Neural progenitor cell (in vitro differentiated cells): Measurements from ENCODE around the gene TPM1. TPM values are rescaled to one million over a fixed set of nuclear protein-coding genes. Genes with fewer than 3 reads are reported as not detected.

ENCODE experiments used
- DNase-seq: peaks from one replicate; pipeline ENCODE4 v3.0.0-alpha.2; 2016; ENCODE audit warnings: low spot score
- H2AFZ ChIP-seq: fragments of 200-600 bp; sonication (generic); replicated peaks from 2 replicates; pipeline ENCODE4 v1.6.1; 2016; ENCODE audit warnings: antibody characterized with exemption
- H3F3A ChIP-seq: fragments of 200-600 bp; sonication (generic); 2 replicates; pipeline ENCODE4 v1.6.1; 2016; ENCODE audit warnings: antibody characterized with exemption, low read depth
- H3K27ac ChIP-seq: fragments of 200-600 bp; sonication (generic); 2 replicates; pipeline ENCODE4 v1.5.1; 2016; ENCODE audit warnings: mild to moderate bottlenecking
- H3K27me3 ChIP-seq: fragments of 200-600 bp; sonication (generic); 2 replicates; pipeline ENCODE4 v1.6.1; 2016; ENCODE audit warnings: mild to moderate bottlenecking, moderate library complexity
- H3K36me3 ChIP-seq: fragments of 200-600 bp; sonication (generic); 2 replicates; pipeline ENCODE4 v1.5.1; 2016
- H3K4me1 ChIP-seq: fragments of 200-600 bp; sonication (generic); 2 replicates; pipeline ENCODE4 v1.6.1; 2016; ENCODE audit warnings: mixed run types
- H3K4me2 ChIP-seq: fragments of 200-600 bp; sonication (generic); 2 replicates; pipeline ENCODE4 v1.6.1; 2016
- H3K4me3 ChIP-seq: fragments of 200-600 bp; sonication (generic); 2 replicates; pipeline ENCODE4 v1.5.1; 2016
- H3K79me2 ChIP-seq: fragments of 200-600 bp; sonication (generic); 2 replicates; pipeline ENCODE4 v1.6.1; 2016; ENCODE audit warnings: low read depth
- H3K9ac ChIP-seq: fragments of 200-600 bp; sonication (generic); 2 replicates; pipeline ENCODE4 v1.6.1; 2016
- H3K9me3 ChIP-seq: fragments of 200-600 bp; sonication (generic); 2 replicates; pipeline ENCODE4 v1.5.1; 2016; ENCODE audit warnings: low read depth
- H4K20me1 ChIP-seq: fragments of 200-600 bp; sonication (generic); 2 replicates; pipeline ENCODE4 v1.6.1; 2016; ENCODE audit warnings: low read depth
- H3K27ac Mint-ChIP-seq: 3 replicates; pipeline ENCODE4 v1.8.0; 2021; ENCODE audit warnings: mixed read lengths
- H3K27me3 Mint-ChIP-seq: 2 replicates; pipeline ENCODE4 v1.8.0; 2022; ENCODE audit warnings: low read depth, mild to moderate bottlenecking, inconsistent platforms, moderate library complexity, mixed read lengths; ENCODE audit not compliant: insufficient read depth
- H3K36me3 Mint-ChIP-seq: 3 replicates; pipeline ENCODE4 v1.8.0; 2021; ENCODE audit warnings: mixed read lengths
- H3K4me1 Mint-ChIP-seq: 3 replicates; pipeline ENCODE4 v1.8.0; 2021; ENCODE audit warnings: mixed read lengths
- H3K4me3 Mint-ChIP-seq: 3 replicates; pipeline ENCODE4 v1.8.0; 2021; ENCODE audit warnings: mild to moderate bottlenecking, moderate library complexity, mixed read lengths
- H3K9me3 Mint-ChIP-seq: 3 replicates; pipeline ENCODE4 v1.8.0; 2020; ENCODE audit warnings: mixed read lengths
- EZH2 ChIP-seq: fragments of 200-600 bp; sonication (generic); IDR thresholded peaks from 2 replicates; pipeline ENCODE4 v1.6.1; 2017; ENCODE audit warnings: antibody characterized with exemption, mild to moderate bottlenecking, moderate library complexity
- EZH2phosphoT487 ChIP-seq: fragments of 200-600 bp; sonication (generic); IDR thresholded peaks from 2 replicates; pipeline ENCODE4 v1.6.1; 2017; ENCODE audit warnings: antibody characterized with exemption
- total RNA-seq: library from RNA; depleted of rRNA; stranded (reverse); fragments of >200 nt; gene quantifications from 2 replicates; pipeline ENCODE4 v1.2.3, GENCODE V29; 2015; ENCODE audit warnings: low replicate concordance
- TF ChIP-seq, protein P1 (sequence below): fragments of 200-600 bp; sonication (generic); IDR thresholded peaks from 2 replicates; pipeline ENCODE4 v1.5.1; 2017; ENCODE audit warnings: antibody characterized with exemption, mild to moderate bottlenecking

The TPM1 gene
- total RNA-seq, 1 donor from 2014 or later: 623 TPM

GRCh38 chr15:63054281-63054683, 11.7 kb downstream of the TPM1 start:
- Mint-ChIP-seq H3K9me3 (no peaks in the 10 kb centered on the region), H3K4me3 (no peak overlapping the region), H3K4me1 (peaks cover 42% of the 10 kb centered on the region), H3K27ac (peak overlapping the region; percentile 78), H3K27me3 (no peaks in the 10 kb centered on the region), H3K36me3 (peaks cover 44% of the 10 kb centered on the region)
- DNase-seq: no peak
- no peak for TF ChIP-seq EZH2phosphoT487
- TF ChIP-seq, protein P1, sequence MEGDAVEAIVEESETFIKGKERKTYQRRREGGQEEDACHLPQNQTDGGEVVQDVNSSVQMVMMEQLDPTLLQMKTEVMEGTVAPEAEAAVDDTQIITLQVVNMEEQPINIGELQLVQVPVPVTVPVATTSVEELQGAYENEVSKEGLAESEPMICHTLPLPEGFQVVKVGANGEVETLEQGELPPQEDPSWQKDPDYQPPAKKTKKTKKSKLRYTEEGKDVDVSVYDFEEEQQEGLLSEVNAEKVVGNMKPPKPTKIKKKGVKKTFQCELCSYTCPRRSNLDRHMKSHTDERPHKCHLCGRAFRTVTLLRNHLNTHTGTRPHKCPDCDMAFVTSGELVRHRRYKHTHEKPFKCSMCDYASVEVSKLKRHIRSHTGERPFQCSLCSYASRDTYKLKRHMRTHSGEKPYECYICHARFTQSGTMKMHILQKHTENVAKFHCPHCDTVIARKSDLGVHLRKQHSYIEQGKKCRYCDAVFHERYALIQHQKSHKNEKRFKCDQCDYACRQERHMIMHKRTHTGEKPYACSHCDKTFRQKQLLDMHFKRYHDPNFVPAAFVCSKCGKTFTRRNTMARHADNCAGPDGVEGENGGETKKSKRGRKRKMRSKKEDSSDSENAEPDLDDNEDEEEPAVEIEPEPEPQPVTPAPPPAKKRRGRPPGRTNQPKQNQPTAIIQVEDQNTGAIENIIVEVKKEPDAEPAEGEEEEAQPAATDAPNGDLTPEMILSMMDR: no peak
- TF ChIP-seq EZH2: no peak
- Histone ChIP-seq H4K20me1 (peaks cover 71% of the 10 kb centered on the region), H3K4me3 (no peak overlapping the region), H3K36me3 (peaks cover 35% of the 10 kb centered on the region), H3K9me3 (no peaks in the 10 kb centered on the region), H3K4me1 (peaks cover 25% of the 10 kb centered on the region), H3K27ac (peak overlapping the region; percentile 34), H2AFZ (no peak overlapping the region), H3F3A (peaks cover 48% of the 10 kb centered on the region), H3K9ac (no peak overlapping the region), H3K27me3 (no peaks in the 10 kb centered on the region), H3K79me2 (peaks cover 70% of the 10 kb centered on the region), H3K4me2 (no peak overlapping the region)

DNA sequence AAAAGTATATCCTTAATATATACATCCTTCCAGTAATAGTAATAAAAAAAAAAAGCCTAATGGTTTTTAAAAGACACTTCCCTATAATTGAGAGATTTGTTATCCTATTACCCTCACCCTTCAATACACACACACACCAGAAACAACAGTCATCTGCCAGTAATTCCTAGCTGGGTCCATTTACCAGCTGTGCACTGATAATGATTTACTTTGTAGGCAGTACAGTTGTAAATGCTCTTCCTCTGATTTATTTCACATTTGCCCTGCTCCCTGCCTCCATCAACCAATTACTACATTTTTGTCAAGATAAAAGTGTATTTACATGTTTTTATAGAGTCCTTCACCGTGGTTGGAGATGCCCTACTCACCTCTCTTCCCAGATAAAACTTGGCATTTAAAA, 12.4 kb downstream of the TPM1 start:
- Histone ChIP-seq H3K4me2 (no peak overlapping the region), H3F3A (peaks cover 48% of the 10 kb centered on the region), H3K9me3 (no peaks in the 10 kb centered on the region), H3K4me3 (no peak overlapping the region), H3K27me3 (no peaks in the 10 kb centered on the region), H3K4me1 (peaks cover 18% of the 10 kb centered on the region), H3K27ac (peak overlapping the region; percentile 53), H4K20me1 (peaks cover 64% of the 10 kb centered on the region), H3K9ac (no peak overlapping the region), H3K36me3 (peaks cover 36% of the 10 kb centered on the region), H2AFZ (no peak overlapping the region), H3K79me2 (peaks cover 63% of the 10 kb centered on the region)
- no peaks in the 10 kb centered on the region for H3K27me3 Mint-ChIP-seq
- H3K9me3 Mint-ChIP-seq: no peaks in the 10 kb centered on the region
- TF ChIP-seq, protein P1: no peak
- TF ChIP-seq EZH2phosphoT487 (no peak), EZH2 (no peak)
- H3K36me3 Mint-ChIP-seq: peaks cover 47% of the 10 kb centered on the region
- DNase-seq: no peak
- no peak overlapping the region for H3K27ac Mint-ChIP-seq
- H3K4me3 Mint-ChIP-seq: no peak overlapping the region
- peaks cover 37% of the 10 kb centered on the region for H3K4me1 Mint-ChIP-seq

GRCh38 chr15:63056829-63057228, 14.3 kb downstream of the TPM1 start:
- Histone ChIP-seq H3K9me3 (no peaks in the 10 kb centered on the region), H3K27me3 (no peaks in the 10 kb centered on the region), H3K4me2 (no peak overlapping the region), H4K20me1 (peaks cover 52% of the 10 kb centered on the region), H3K9ac (no peak overlapping the region), H3K4me1 (peaks cover 14% of the 10 kb centered on the region), H3K36me3 (peaks cover 45% of the 10 kb centered on the region), H2AFZ (no peak overlapping the region), H3K79me2 (peaks cover 45% of the 10 kb centered on the region), H3F3A (peaks cover 40% of the 10 kb centered on the region), H3K4me3 (no peak overlapping the region), H3K27ac (no peak overlapping the region)
- Mint-ChIP-seq H3K36me3 (peaks cover 49% of the 10 kb centered on the region), H3K4me3 (no peak overlapping the region), H3K4me1 (peaks cover 27% of the 10 kb centered on the region), H3K9me3 (no peaks in the 10 kb centered on the region), H3K27me3 (no peaks in the 10 kb centered on the region), H3K27ac (no peak overlapping the region)
- TF ChIP-seq EZH2phosphoT487 (no peak), EZH2 (no peak)
- TF ChIP-seq, protein P1: no peak
- DNase-seq: no peak
